ENCODE measurements around the gene IDH1.

GRCh38 chr2:208268156-208268952 is 13.5 kb upstream of the IDH1 start:
- TF ChIP-seq EP300 (IDR thresholded peaks at IDR 0.05) (no peak), CTCF (IDR thresholded peaks at IDR 0.05) (no peak)

Measured in tibial nerve (tissue), 4 donors.